ENCODE measurements around the gene SPEG. TPM values are rescaled to one million over a fixed set of nuclear protein-coding genes. Genes with fewer than 3 reads are reported as not detected.

The SPEG gene
- total RNA-seq, 1 donor from 2014 or later, result 78.0 TPM

DNA sequence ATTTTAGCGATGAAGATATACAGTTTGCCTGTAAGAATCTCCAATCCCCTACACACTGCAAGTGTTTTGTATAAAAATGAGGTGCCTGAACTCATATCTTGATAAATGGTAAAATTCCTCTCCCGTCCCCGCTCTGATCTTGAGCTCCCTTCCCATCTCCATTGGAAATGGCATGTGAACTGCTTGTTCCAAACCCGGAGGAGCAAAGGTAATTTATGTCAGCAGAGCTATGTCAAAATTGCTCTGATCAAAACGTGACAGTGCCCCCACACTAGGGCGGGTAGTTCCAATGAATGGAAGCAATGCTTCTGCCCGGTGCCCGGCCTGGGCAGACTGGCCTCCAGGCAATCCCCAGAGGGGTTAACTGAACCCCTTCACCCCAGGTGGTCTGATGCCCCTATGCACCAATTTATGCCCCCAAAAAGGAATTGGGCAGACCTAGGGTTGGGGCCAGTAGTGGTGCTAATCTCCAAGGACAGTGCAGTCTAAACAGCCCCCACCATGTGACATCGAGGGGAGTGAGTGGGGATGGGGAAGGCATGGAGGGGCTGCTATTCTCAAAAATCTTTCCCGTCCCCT, 60.4 kb downstream of the SPEG start:
- no peak for DNase-seq (ENCODE audit: low read depth)

DNA sequence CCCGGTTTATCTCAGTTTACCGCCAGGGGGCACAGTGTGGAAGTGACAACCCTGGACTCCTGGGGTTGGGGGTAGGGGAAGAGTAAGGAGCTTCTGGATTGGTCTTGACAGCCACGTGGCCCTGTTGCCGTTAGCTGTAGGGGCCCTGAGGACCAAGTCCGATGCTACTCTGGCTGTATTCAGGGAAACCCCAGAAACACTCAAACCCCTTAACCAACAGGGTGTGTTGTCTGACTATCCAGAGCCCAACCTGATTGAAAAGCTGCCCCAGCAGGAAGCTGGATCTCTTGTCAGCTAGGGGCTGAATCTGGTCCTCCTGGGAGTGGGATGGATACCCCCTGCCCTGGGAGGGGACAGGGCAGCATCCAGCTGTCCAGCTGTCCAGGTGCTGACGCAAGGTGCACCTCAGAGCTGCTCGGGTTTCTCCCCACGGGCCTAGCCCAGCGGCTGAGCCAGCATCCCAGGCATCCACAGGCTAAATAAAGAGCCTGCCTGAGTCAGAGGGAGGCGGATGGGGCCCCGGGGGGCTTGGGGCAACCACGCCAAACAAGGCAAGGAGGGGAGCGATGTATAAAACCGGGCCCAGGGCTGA, 61.0 kb downstream of the SPEG start:
- peak; percentile 70 for DNase-seq (ENCODE audit: low read depth)

DNA sequence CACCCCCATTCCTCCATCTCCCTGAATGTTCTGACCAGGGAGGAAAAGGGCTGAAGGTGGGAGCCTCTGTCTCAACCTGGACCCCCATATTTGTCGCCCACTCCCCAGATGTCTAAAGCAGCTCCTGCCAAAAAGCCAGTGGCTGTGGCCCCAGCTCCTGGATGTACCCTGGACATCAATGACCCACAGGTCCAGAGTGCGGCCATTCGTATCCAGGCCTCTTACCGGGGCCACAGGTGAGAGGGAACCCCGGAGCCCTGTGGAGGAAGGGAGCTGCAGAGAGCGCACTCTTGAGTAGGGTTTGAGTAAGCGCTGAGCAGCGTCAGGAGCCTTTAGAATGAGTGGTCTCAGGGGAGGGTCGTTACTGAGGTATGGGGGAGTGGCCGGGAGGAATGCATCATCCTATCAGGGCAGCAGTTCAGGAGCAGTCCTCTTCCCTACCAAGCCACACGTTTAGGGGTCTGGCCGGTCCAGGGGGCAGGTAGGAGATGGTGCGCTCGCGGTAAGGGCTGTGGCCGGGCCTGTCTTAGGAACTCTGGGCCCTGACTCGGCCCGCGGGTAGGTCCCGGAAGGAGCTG, 61.7 kb downstream of the SPEG start:
- no peak for DNase-seq (ENCODE audit: low read depth)

DNA sequence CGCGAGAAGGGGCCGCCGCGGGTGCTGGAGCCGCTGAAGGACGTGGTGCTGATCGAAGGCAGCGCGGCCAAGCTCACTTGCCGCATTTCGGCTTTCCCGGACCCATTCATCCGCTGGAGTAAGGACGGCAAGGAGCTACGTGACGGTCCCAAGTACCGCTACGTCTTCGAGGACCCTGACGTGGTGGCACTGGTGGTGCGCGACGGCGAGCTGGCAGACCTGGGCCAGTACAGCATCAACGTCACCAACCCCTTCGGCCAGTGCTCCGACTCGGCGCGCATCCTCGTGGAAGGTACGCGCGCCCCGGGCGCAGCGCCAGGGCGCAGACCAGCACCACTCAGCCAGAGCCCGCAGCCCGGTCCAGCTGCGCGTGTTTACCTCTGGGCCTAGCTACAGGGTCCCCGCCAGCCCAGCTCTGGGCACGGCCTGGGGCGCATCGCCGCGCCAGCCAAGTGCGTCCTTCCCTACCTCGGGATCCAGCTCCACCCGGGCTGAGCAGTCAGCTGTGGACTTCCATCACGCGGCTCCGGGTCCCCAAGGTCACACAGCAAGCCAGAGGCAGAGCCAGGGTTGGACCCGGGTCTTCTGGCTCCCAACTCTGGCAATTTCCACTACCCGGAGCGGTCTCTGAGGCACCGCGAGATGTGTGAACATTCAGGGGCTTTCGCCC, 62.3 kb downstream of the SPEG start:
- no peak for DNase-seq (ENCODE audit: low read depth)

DNA sequence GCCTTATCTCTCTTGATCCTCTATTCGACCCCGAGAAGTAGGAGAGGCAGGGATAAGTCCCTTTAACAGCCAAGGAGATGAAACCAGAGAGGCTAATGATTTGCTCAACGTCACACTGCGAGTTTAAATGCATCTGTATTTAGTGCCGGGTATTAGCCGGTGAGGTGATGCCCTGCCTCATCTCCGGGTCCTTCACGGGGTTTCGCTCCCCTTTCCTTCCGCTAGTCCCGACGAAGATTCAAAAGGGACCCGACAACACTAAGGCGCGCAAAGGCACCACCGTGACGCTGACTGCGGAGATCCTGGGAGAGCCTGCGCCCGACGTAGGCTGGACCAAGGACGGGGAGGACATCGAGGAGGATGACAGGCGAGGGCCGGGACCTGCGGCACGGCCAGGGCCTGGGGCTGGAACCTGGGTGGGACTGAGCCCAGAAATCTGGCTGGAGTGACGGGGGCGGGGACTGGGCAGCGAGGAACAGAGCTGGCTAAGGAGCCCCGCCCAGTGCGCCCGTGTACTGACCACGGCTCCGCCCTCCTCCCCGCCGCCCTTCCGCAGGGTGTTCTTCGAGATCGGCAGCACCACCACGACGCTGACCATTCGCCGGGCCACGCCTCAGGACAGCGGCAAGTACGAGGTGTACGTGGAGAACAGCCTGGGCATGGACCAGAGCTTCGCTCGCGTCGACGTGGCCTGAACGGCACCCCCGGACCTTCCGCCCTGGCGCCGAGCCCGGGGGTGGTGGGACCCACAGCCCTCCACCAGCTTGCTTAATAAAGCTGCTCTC, 63.0 kb downstream of the SPEG start:
- peak; percentile 86 for DNase-seq (ENCODE audit: low read depth)

DNA sequence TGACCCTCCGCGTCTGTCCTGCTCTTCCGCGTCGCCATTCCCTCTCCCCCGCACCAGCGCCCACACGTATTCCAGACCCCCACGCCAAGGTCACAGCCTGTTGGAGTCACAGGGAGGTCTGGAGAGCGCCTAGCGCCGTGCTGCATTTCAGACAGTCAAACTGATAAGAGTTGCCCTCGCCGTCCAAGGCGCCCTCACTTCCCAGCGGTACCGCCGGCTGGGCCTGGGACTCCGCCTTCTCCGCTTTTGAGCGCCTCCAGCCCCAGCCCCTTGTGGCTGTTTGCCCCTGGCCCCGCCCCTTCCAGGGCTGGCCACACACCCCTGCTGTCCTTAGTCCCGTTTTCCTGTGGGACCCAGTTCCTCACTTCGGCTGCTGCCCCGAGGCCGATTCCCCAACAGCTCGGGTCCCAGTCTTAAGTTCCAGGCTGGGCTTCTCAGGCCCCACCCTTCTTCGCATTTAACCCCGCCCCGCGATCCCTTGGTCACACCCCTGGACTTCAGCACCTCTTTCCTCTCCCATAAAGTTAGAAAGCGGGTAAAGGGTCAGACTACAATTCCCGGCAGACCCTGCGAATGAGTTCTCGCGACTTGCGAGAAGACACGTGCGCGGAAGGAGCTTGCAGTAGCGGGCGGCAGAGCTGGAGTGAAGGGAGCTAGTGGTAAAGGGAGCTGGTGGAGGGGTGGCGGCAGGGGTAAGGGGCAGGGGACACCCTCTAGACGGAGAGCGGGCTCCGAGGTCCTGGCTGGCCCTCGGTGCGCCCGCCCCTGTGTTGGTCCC, 63.8 kb downstream of the SPEG start, which contains the start of gene GMPPA:
GMPPA (plus strand) TSS at position 612 of the 778 bp plus-strand sequence. CDS start 1,085 bp downstream, outside the sequence.
- peak; percentile 99 for DNase-seq (ENCODE audit: low read depth)

DNA sequence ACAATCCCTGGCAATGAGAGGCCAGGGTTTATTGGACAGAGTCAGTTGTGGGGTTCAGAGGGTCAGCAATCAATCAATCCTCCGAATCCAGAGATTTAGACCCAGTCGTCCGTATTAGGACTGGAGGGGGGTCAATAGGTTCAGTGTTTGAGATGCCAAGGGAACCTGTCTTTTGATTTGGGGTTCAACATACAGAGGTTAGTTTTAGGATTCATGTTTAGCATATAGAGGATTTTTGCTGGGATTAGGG, 64.3 kb downstream of the SPEG start:
- DNase-seq (ENCODE audit: low read depth), result no peak

DNA sequence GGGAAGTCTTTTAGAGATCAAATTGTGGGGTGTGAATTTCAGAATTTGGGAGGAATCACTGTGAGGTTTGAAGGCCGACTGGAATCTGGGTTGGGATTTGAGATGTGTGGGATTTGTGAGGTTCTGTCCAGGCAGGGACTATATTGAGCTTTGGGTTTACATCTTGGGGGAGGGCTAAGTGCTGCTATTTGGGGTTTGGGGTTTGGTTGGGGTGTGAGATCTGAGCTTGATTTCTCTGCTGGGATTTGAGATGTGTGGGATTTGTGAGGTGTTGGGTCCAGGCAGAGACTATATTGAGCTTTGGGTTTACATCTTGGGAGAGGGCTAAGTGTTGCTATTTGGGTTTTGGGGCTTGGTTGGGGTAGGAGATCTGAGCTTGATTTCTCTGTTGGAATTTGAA, 64.9 kb downstream of the SPEG start:
- DNase-seq (ENCODE audit: low read depth), result no peak

DNA sequence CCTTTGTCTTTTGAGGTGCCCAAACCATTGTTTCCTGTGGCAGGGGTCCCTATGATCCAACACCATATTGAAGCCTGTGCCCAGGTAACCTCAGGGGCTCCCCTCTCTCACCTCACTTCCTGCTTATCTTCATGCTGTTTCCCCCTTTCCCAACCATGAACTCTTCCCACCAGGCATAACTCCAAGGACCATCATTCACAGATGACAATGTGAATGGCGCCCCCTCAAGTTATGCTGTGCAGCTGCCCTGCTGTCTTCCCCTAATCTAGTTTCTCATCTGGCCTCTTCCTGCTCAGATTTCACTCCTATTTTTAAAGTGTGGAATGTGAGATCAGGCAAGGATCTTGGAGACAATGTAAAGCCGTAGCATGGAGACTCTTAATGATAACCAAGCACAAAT, 65.5 kb downstream of the SPEG start:
- peak; percentile 70 for DNase-seq (ENCODE audit: low read depth)

DNA sequence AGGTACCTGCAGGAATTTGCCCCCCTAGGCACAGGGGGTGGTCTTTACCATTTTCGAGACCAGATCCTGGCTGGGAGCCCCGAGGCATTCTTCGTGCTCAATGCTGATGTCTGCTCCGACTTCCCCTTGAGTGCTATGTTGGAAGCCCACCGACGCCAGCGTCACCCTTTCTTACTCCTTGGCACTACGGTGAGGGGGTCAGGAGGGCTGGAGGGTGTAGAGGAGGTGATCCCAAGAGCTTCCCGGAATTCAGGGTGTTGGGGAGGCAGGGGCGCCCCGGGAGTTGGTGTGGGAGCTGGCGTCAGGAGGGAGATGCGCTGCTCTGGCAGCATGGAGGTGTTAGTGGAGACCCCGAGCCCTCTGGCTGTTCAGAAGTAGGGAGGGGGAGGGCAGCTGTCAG, 67.2 kb downstream of the SPEG start:
- DNase-seq (ENCODE audit: low read depth), result no peak

DNA sequence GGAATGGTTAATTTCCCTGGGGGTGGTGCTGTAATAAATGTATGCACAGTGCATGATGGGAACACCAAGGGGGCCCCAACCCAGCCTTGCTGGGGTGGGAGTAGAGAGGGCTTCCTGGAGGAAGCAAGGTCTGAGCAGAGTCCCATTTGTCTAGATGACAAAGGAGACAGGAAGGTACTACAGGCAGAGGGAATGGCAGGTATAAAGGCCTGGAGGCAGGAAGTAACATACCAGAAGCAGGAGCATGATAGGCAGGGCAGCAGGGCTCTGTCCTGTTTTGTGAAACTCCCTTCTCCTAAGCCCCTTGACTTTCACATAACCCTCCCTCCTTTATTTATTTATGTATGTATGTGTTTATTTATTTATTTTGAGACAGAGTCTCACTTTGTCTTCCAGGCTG, 68.0 kb downstream of the SPEG start:
- no peak for DNase-seq (ENCODE audit: low read depth)

DNA sequence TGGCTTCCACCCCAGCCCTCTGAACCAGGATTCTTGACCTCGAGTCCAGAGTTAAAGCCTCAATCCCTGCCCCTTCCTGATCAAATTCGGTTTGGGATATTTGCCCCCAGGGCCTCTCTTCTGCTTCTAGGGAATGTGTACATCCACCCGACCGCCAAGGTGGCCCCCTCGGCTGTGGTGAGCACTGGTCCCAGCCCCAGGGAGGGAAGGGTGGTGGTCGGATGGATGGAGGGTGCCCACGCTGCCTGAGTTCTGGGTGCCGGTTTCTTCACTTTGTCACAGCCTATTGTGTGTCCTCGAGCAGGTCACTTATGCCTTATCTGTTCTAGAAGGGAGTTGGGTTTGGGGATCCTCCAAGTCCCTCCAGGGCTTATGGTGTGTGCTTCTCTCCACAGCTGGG, 70.9 kb downstream of the SPEG start:
- DNase-seq (ENCODE audit: low read depth), result no peak

DNA sequence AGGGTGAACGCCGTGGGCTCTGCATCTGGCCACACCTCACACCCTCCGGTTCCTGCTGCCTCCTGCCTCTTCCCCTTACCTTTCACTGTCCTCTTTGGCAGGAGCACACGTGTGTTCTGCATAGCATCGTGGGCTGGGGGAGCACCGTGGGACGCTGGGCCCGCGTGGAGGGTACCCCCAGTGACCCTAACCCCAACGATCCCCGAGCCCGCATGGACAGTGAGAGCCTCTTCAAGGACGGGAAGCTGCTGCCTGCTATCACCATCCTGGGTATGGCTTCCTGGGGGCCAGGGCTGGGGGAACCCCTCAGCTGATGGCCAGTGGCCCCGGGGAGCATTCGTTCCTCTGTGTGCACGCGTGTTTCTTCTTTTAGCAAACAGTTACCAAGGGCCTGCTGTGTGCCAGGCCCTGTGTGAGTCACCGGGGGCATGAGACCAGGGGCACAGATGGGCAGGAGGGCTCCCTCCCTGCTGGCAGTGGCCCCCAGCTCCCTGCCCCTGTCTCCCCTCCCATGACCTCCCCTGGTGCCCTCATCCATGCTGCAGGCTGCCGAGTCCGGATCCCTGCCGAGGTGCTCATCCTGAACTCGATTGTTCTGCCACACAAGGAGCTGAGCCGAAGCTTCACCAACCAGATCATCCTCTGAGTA, 71.6 kb downstream of the SPEG start:
- DNase-seq (ENCODE audit: low read depth), result no peak

DNA sequence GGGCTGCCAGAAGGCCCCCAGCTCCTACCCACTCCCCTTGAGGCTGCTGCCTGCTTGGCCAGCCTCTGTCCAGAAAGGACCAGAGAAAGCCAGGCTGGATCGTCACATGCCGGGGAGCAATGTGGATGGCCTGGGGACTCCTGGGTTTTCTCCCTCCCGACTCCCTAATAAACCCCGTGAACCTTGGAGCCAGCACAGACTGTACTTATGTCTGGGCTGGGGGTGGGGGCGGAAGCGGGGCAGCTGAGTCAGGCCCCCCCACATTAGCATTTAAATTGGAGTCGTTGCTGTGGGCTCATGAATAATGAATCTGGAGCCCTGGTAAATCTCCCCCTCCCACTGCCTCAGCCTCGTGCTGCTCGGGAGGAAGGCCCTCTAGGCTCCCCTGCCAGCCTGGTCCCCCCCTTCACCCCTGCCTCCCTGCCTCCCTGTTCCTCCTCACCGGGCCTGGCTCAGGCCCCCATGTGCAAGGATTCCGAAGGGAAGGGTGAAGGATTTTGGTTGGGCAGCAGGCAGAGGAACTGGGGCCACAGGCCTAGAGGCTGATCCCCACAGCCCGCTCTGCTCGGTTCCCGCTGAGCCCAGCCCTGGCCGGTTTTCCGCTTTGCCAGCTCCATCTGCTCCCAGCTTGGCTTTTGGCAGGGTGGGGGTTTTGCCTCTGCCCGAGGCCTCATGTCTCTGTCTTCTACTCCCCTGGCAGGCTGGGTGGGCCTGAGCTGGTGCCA, 72.3 kb downstream of the SPEG start:
- DNase-seq (ENCODE audit: low read depth), result no peak

DNA sequence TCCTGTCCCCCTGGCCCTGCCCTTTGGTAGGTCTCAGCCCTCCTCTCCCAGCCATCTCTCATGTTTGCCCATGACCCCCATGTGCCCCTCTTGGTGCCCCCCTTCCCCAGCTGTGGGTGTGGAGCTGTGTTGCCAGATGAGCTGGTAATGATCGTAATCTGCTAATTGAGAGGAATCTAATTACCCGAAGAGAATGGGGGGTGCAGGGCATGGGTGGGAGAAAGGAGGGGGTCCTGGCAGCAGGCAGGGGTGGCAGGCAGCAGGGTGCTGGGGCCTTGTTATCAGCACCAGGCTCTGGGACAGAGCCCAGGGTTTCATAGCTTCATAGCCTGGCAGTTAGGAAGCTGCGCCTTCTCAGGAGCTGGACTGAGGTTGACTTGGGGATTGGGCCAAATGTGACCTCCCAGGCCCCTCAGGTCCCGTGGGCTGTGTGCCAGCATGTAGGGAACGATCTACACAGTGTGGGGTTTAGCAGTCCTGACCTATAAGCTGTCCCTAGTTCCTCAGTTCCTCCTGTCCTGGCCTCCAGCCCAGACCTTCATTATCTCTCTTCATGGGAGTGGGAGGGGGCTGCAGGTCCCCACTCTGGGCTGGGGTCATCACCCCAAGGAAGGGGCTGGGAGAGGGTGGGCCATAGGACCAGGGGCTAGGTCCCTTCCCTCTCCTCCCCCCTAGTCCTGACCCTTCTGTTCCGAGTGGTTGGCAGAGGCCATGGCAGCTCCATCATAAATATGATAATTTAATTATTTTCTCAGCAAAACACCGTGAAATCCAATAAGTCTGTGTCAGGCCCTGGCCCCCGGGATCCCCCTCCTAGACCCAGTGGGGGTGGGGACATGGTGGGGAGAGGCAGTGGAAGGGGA, 73.2 kb downstream of the SPEG start:
- DNase-seq (ENCODE audit: low read depth), result no peak

DNA sequence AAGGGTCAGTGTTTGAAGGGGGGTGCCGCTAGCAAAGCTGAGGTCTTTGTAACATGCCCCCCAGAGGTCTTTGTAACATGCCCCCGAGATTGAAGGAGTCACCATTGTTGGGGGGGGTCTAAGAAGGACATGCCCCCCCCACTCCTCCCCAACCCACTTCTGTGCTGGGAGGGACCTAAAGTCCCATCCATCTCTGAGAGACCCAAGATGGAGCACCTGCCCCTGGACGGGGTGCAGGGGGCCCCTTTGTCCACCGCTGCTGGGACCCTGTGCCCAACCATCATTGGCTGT, 73.7 kb downstream of the SPEG start:
- no peak for DNase-seq (ENCODE audit: low read depth)

DNA sequence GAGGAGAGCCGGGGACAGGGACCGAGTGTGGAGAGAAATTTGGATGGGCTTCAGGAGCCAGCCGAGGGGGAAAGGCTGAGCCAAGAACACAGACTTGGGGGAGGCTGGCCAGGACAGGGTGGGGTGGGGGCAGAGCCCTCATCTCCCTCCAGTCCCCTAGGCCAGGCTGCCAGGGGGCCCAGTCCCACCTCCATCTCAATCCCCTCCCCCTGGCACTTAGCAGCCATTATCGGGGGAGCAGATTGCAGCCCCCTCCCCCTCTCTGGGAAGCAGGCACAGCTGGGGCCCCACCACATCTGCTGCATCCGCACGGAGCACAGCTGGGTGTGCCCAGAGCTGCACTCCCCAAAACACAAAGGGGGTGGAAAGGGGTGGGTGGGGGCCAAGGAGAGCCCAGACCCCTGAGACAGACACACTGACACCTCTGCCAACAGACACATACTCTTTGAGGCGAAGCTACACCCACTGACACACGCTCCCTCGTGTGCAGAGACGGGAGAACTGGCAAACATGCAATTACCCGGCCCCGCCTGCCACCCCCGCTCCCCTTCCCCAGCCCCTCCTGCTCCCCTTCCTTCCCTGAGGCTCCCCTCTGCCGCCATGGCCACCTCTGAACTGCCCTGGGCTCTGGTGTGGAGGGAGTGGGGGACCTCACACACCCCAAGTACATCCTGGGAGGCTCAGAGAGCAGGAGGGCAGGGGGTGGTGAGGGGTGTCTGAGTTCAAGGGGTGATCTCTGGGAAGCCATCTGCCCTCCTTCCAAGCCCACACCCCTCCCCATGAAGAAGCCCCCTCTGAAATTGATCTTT, 74.5 kb downstream of the SPEG start:
- no peak for DNase-seq (ENCODE audit: low read depth)

DNA sequence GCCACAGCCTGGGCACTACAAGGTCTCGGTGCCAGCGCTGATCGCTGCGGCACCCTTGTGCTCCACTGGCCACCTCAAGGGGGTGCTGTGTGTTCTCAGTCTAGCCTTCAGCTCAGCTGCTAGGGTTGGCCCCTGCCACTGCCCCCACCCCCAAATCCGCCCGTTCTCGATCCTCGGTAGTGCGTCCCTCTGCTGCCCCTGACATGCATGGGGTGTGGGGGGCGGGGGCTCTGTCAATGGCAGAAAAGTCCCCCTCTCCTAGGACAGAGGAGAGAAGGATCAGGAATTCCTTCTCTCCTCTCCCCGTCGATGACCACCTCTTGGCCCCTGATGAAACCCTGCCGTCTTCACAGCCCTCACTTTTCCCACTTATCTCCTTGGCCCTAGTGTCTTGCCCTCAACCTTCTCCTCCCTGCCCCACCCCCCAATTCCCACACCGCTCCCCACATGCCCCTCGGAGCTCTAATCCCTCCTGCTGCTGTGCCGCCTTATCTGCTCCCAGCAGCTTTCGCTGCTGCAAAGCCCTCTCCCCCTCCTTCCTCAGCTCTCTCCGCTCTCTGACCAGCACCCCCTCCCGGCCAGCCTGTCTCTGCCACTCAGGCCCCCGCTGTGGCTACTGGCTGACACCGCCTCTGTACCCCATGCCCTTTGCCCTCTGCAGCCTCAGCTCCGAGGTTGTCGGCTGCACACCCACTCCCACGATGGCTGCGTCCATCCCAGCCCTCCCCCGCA, 75.3 kb downstream of the SPEG start:
- peak; percentile 63 for DNase-seq (ENCODE audit: low read depth)

Data from myocyte (in vitro differentiated cells).